Thoracic aorta (tissue), 2 donors: Measurements from ENCODE around the gene RBMS3. TPM values are rescaled to one million over a fixed set of nuclear protein-coding genes. Genes with fewer than 3 reads are reported as not detected.
A peak's percentile ranks its signal among the peaks of the same experiment; 100 is the strongest.

Experiments
- ATAC-seq: fragments of 150-250 bp; one replicate; pipeline ENCODE4 v1.8.0; 2017; ENCODE audit warnings: low read depth; ENCODE audit not compliant: insufficient number of reproducible peaks, low FRiP score
- DNase-seq: peaks from one replicate; pipeline ENCODE4 v3.0.0-alpha.2; 2020; ENCODE audit warnings: low spot score
- H3K27ac ChIP-seq, 2 donors: fragments of 200-600 bp; sonication (generic); 1 replicate in 1 of 2; 2 replicates in 1 of 2; pipeline ENCODE4 v1.5.1; 2016; ENCODE audit warnings: mild to moderate bottlenecking in 2 of 2, moderate library complexity in 2 of 2
- H3K27me3 ChIP-seq: fragments of 200-600 bp; sonication (generic); replicated peaks from 2 replicates; pipeline ENCODE4 v1.6.0; 2016; ENCODE audit warnings: mild to moderate bottlenecking; ENCODE audit not compliant: insufficient read depth
- H3K36me3 ChIP-seq: fragments of 200-600 bp; sonication (generic); one replicate; pipeline ENCODE4 v1.5.1; 2016
- H3K4me1 ChIP-seq, 2 donors: fragments of 200-600 bp; sonication (generic); 1 replicate in 1 of 2; 2 replicates in 1 of 2; pipeline versions ENCODE4 v1.5.1 to v1.6.0; 2016; ENCODE audit warnings: low read depth in 2 of 2, mild to moderate bottlenecking in 1 of 2; ENCODE audit not compliant: control insufficient read depth in 1 of 2
- H3K4me3 ChIP-seq: fragments of 200-600 bp; sonication (generic); 2 replicates; pipeline ENCODE4 v1.5.1; 2016; ENCODE audit warnings: mild to moderate bottlenecking
- H3K9me3 ChIP-seq: fragments of 200-600 bp; sonication (generic); 2 replicates; pipeline ENCODE4 v1.5.1; 2016
- total RNA-seq, 2 donors: library from RNA; depleted of rRNA; stranded (reverse); fragments of >200 nt; gene quantifications; one replicate each; pipeline versions ENCODE4 v1.1.0 to v1.2.3, GENCODE V29; 2016
- TF ChIP-seq, protein P1 (sequence below): fragments of 200-600 bp; sonication (generic); IDR thresholded peaks from one replicate; pipeline ENCODE4 v1.5.1; 2019; ENCODE audit warnings: antibody characterized with exemption

RBMS3 gene
- total RNA-seq, 2 donors from 2014 or later, result 149 to 186 TPM

DNA sequence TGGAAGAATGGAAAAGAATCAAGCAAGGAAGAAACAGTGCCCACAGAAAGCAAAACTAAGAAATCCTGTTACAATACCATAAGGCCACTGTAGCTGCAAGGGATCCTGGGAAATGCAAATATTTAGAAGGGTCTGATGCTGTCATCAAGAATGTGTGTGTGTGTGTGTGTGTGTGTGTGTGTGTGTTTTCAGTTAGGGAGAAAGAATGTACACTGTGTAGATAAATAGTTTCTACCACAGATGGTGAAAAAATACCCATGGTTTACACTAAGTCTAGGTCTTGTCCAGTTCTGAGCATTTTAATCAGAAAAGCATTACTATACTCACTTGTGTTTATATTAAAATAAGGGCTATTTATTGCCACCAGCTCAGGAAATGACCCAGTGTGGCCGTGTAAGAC is 355.0 kb downstream of the RBMS3 start:
- H3K4me3 ChIP-seq, result no peak overlapping the region
- no peak for ATAC-seq
- H3K9me3 ChIP-seq, result no peaks in the 10 kb centered on the region
- DNase-seq, result no peak
- no peak overlapping the region for H3K27ac ChIP-seq
- peaks cover 8 to 34% of the 10 kb centered on the region in 2 donors for H3K4me1 ChIP-seq
- TF ChIP-seq, protein P1, sequence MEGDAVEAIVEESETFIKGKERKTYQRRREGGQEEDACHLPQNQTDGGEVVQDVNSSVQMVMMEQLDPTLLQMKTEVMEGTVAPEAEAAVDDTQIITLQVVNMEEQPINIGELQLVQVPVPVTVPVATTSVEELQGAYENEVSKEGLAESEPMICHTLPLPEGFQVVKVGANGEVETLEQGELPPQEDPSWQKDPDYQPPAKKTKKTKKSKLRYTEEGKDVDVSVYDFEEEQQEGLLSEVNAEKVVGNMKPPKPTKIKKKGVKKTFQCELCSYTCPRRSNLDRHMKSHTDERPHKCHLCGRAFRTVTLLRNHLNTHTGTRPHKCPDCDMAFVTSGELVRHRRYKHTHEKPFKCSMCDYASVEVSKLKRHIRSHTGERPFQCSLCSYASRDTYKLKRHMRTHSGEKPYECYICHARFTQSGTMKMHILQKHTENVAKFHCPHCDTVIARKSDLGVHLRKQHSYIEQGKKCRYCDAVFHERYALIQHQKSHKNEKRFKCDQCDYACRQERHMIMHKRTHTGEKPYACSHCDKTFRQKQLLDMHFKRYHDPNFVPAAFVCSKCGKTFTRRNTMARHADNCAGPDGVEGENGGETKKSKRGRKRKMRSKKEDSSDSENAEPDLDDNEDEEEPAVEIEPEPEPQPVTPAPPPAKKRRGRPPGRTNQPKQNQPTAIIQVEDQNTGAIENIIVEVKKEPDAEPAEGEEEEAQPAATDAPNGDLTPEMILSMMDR, result no peak
- H3K36me3 ChIP-seq, result no peaks in the 10 kb centered on the region
- H3K27me3 ChIP-seq, result no peaks in the 10 kb centered on the region

DNA sequence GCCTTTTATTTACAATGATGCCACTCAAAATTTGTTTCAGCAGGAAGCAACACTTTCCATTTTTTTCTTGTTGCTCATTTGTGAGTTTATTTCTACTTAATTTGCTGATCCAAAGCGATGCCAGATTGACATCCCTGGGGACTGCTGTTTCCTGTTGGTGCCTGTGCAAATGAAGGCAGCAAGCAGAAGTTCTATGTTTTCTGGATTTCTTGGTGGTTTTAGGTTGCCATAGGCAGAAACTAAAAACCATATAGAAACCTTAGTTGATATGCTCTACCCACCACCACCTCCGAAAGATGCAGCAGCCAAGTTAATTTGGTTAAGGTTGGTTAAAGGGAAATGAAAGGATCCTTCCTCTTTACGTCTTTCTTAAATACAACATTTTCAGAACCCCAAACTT is 356.2 kb downstream of the RBMS3 start:
- Histone ChIP-seq H3K4me1 (peaks cover 8 to 40% of the 10 kb centered on the region in 2 donors), H3K9me3 (no peaks in the 10 kb centered on the region), H3K36me3 (no peaks in the 10 kb centered on the region), H3K27me3 (no peaks in the 10 kb centered on the region), H3K4me3 (no peak overlapping the region), H3K27ac (no peak overlapping the region)
- TF ChIP-seq, protein P1, result no peak
- DNase-seq, result no peak
- no peak for ATAC-seq

DNA sequence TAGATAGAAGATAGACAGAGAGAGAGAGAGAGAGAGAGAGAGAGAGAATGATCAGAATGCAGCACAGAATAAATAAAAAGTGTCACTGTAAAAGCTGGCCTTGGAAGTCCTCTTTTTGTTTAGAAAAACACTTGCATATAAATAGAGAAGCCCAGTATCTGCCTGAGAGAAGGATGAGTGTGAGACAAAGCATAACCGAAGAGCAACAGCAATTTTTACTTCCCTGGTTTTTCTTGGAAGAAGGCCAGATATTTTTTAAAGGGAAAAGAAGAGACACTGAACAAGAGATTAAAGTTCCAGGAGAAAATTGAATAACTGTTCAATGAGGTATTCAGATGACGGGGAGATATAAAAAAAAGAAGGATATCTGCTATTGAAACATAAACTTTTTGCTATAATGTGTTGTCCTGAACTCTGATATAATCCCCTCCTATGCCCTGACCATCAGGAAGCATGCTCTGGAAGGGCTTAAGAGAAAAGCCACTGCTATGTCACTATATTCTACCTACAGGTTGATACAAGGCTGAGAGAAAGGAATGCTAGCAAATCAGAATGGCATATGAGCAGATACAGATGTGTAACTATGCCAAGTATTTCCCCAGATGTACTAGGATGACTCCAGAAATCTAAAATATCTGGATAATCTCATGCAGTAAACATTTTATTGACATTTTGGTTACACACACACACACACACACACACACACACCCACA is 358.9 kb downstream of the RBMS3 start:
- Histone ChIP-seq H3K4me3 (no peak overlapping the region), H3K9me3 (no peaks in the 10 kb centered on the region), H3K36me3 (no peaks in the 10 kb centered on the region), H3K27ac (no peak overlapping the region), H3K4me1 (peaks cover 13 to 53% of the 10 kb centered on the region in 2 donors), H3K27me3 (no peaks in the 10 kb centered on the region)
- ATAC-seq (no peak), DNase-seq (no peak)
- TF ChIP-seq, protein P1, result no peak

DNA sequence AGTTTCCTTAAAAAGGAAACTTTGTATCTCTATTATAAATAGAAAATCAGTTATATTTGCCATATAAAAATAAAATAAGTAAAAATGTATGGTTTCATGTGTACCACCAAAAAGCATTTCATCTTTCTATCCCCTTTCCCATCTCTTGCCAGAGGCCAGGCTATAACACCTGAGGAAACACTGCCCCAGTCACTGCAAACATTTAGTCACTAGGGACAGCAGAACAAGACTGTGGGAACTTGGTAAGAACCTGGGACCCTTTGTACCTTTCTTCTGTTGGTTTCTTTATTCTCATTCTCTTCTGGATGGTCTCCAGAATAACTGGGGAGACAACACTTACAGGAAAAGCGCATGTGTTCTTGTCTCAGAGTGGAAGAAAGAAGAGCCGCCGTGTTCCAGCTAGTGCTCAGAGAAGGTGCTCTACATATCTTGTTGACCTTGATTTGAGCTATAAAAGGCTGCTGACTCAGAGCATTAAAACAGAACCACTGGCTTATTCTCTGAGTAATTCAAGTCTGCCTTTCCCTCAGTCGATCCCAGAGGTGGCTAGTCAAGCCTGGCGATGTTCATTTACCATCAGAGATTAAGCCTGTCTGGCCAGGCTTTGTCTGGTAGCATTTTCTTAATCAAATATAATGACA is 361.6 kb downstream of the RBMS3 start:
- Histone ChIP-seq H3K27me3 (no peaks in the 10 kb centered on the region), H3K36me3 (no peaks in the 10 kb centered on the region), H3K4me1 (peaks cover 9 to 38% of the 10 kb centered on the region in 2 donors), H3K4me3 (peak overlapping the region; percentile 40), H3K27ac (peak overlapping the region; percentile 70 to 73), H3K9me3 (no peaks in the 10 kb centered on the region)
- DNase-seq (no peak), ATAC-seq (peak; percentile 68)
- TF ChIP-seq, protein P1, result no peak

DNA sequence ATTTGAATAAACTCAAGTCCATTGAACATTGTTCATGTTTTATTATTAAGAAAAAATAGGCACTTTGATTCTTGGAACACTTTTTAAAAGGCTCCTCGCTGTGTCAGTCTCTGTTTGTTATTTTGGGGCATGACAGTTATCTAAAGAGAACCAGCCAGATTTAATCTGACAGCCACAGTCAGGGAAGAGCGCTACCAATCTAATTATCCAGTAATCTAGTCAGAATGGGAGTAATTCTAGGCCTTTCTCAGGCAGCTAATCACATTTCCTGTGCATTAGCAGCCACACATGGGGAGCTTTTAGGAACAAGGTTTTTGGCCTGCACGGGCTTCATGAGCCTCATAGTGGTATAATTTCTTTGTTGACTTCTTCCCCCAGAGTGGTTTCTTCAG is 362.2 kb downstream of the RBMS3 start:
- ATAC-seq (no peak), DNase-seq (no peak)
- Histone ChIP-seq H3K36me3 (no peaks in the 10 kb centered on the region), H3K4me1 (peaks cover 5 to 35% of the 10 kb centered on the region in 2 donors), H3K27me3 (no peaks in the 10 kb centered on the region), H3K4me3 (no peak overlapping the region), H3K27ac (peak overlapping the region; percentile 70 to 73), H3K9me3 (no peaks in the 10 kb centered on the region)
- TF ChIP-seq, protein P1, result no peak
